Calu3 (cell line): ENCODE results near the gene POLR3B. TPM values are rescaled to one million over a fixed set of nuclear protein-coding genes. Genes with fewer than 3 reads are reported as not detected.

Experiments
- BruUV-seq: library from RNA; stranded (reverse); fragments of 400-500 nt; replicated peaks from 2 replicates; lab custom pipeline; 2021; lab: Mats Ljungman, UMichigan
- CTCF ChIA-PET: fragments of 300-600 bp; sonication (Branson Sonifier 250); formaldehyde crosslinking; loops from one replicate; lab custom pipeline; 2022; ENCODE audit warnings: antibody characterized with exemption; lab: Charles Lee
- DNase-seq: peaks from one replicate; pipeline ENCODE4 v3.0.0; 2022
- H3K27ac Mint-ChIP-seq: one replicate; pipeline ENCODE4 v1.8.0; 2022; ENCODE audit warnings: mixed read lengths; ENCODE audit not compliant: unreplicated experiment
- H3K27me3 Mint-ChIP-seq: one replicate; pipeline ENCODE4 v1.8.0; 2022; ENCODE audit warnings: mixed read lengths; ENCODE audit not compliant: unreplicated experiment
- H3K36me3 Mint-ChIP-seq: one replicate; pipeline ENCODE4 v1.8.0; 2022; ENCODE audit warnings: mild to moderate bottlenecking, moderate library complexity, mixed read lengths; ENCODE audit not compliant: insufficient read depth, unreplicated experiment
- H3K4me1 Mint-ChIP-seq: one replicate; pipeline ENCODE4 v1.8.0; 2022; ENCODE audit warnings: mild to moderate bottlenecking, low read depth, mixed read lengths; ENCODE audit not compliant: unreplicated experiment
- H3K4me3 Mint-ChIP-seq: one replicate; pipeline ENCODE4 v1.8.0; 2022; ENCODE audit warnings: mild to moderate bottlenecking, low read depth, moderate library complexity, mixed read lengths; ENCODE audit not compliant: unreplicated experiment
- H3K9me3 Mint-ChIP-seq: one replicate; pipeline ENCODE4 v1.8.0; 2022; ENCODE audit warnings: low read depth, mixed read lengths; ENCODE audit not compliant: unreplicated experiment
- CTCF ChIP-seq: fragments of 200-600 bp; IDR thresholded peaks from one replicate; pipeline ENCODE4 v1.8.0; 2022; ENCODE audit warnings: antibody characterized with exemption; ENCODE audit not compliant: unreplicated experiment
- intact Hi-C: fragments of 100-400 bp; cut with micrococcal nuclease; formaldehyde crosslinking; loops from one replicate; pipeline ENCODE4 v1.10.0; 2022; ENCODE audit not compliant: unreplicated experiment
- total RNA-seq: library from RNA; stranded (reverse); gene quantifications from 2 replicates; pipeline ENCODE4 v1.2.3, GENCODE V29; 2022

Gene POLR3B
- total RNA-seq, 1 experiment from 2014 or later: 13.6 TPM

- CTCF ChIA-PET: no interaction called here
- no peaks in the 10 kb centered on the region for H3K27me3 Mint-ChIP-seq
These were observed 55.0 kb downstream of the POLR3B start for GRCh38 chr12:106412563-106412962.

GRCh38 chr12:106415134-106415533, 57.6 kb downstream of the POLR3B start:
- no peaks in the 10 kb centered on the region for H3K36me3 Mint-ChIP-seq
- no peaks in the 10 kb centered on the region for H3K27me3 Mint-ChIP-seq
- no TSS peak for BruUV-seq

More at GRCh38 chr12:106412563-106412962, 55.0 kb downstream of the POLR3B start:
- Mint-ChIP-seq H3K9me3 (no peaks in the 10 kb centered on the region), H3K27ac (no peak overlapping the region), H3K4me1 (peaks cover 12% of the 10 kb centered on the region), H3K4me3 (no peak overlapping the region), H3K36me3 (no peaks in the 10 kb centered on the region)
- DNase-seq: no peak
- BruUV-seq: no TSS peak
- no peak for TF ChIP-seq CTCF
- intact Hi-C loops: no loop called here

GRCh38 chr12:106416273-106416672, 58.7 kb downstream of the POLR3B start:
- H3K9me3 Mint-ChIP-seq: no peaks in the 10 kb centered on the region
- CTCF ChIA-PET: no interaction called here
- no peaks in the 10 kb centered on the region for H3K27me3 Mint-ChIP-seq
- H3K36me3 Mint-ChIP-seq: no peaks in the 10 kb centered on the region
- no peak overlapping the region for H3K4me3 Mint-ChIP-seq
- no peak for TF ChIP-seq CTCF
- peaks cover 38% of the 10 kb centered on the region for H3K4me1 Mint-ChIP-seq
- DNase-seq: no peak
- H3K27ac Mint-ChIP-seq: no peak overlapping the region
- intact Hi-C loops: no loop called here
- no TSS peak for BruUV-seq

More at GRCh38 chr12:106415134-106415533, 57.6 kb downstream of the POLR3B start:
- DNase-seq: no peak
- CTCF ChIA-PET: no interaction called here
- Mint-ChIP-seq H3K4me1 (peaks cover 37% of the 10 kb centered on the region), H3K27ac (no peak overlapping the region), H3K4me3 (no peak overlapping the region), H3K9me3 (no peaks in the 10 kb centered on the region)
- intact Hi-C loops: no loop called here
- TF ChIP-seq CTCF: no peak

- no peak for DNase-seq
These were observed 60.7 kb downstream of the POLR3B start for GRCh38 chr12:106417926-106418910.

More at GRCh38 chr12:106417926-106418910, 60.7 kb downstream of the POLR3B start:
- intact Hi-C loops: no loop called here
- BruUV-seq: no TSS peak
- TF ChIP-seq CTCF: no peak
- Mint-ChIP-seq H3K4me1 (peaks cover 38% of the 10 kb centered on the region), H3K4me3 (peak overlapping the region; percentile 16), H3K27me3 (no peaks in the 10 kb centered on the region), H3K27ac (peak overlapping the region; percentile 88), H3K9me3 (no peaks in the 10 kb centered on the region), H3K36me3 (no peaks in the 10 kb centered on the region)
- CTCF ChIA-PET: interaction anchor here (0.5 to 1.8 kb wide), 3 partner anchors 61 to 423 kb away, joined by 3 to 7 read pairs (median 4); partner anchors contain the start of gene POLR3B
